ENCODE measurements around the gene SORBS1. TPM values are rescaled to one million over a fixed set of nuclear protein-coding genes. Genes with fewer than 3 reads are reported as not detected.
A peak's percentile ranks its signal among the peaks of the same experiment; 100 is the strongest.

Gene SORBS1
- total and polyA plus RNA-seq, 4 donors: 33.2 to 71.3 (median 44.1) TPM

GRCh38 chr10:95328013-95328412 is 233.2 kb downstream of the SORBS1 start:
- no peaks in the 10 kb centered on the region for H3K9me3 ChIP-seq (ENCODE audit: control insufficient read depth in 4 of 4, low read length in 3 of 4)
- TF ChIP-seq JUND (IDR thresholded peaks at IDR 0.05) (no peak), RXRA (IDR thresholded peaks at IDR 0.05) (no peak), EGR1 (IDR thresholded peaks at IDR 0.05; ENCODE audit: low read depth in 2 of 2) (no peak), HNF4A (conservative IDR thresholded peaks at IDR 0.05) (no peak), ZBTB33 (IDR thresholded peaks at IDR 0.05) (no peak), TAF1 (conservative IDR thresholded peaks at IDR 0.05) (no peak), YY1 (IDR thresholded peaks at IDR 0.05) (no peak), RAD21 (IDR thresholded peaks at IDR 0.05) (no peak), CTCF (IDR thresholded peaks at IDR 0.05; ENCODE audit: low read depth, low read length, missing input control) (no peak), HNF4G (IDR thresholded peaks at IDR 0.05) (no peak), REST (IDR thresholded peaks at IDR 0.05) (no peak), SP1 (IDR thresholded peaks at IDR 0.05) (no peak), GABPA (IDR thresholded peaks at IDR 0.05 in 1 of 2, conservative IDR thresholded peaks at IDR 0.05 in 1 of 2) (no peak)
- H3K4me3 ChIP-seq (ENCODE audit: low read depth in 1 of 3, low read length in 3 of 3): no peak overlapping the region
- no peak overlapping the region for H3K9ac ChIP-seq (ENCODE audit: low read depth in 1 of 2, low read length in 2 of 2)
- WGBS: 89% methylated on average over 3 of the region's 3 CpGs
- no peaks in the 10 kb centered on the region for H3K27me3 ChIP-seq (ENCODE audit: control insufficient read depth in 4 of 4, insufficient read depth in 4 of 4, low read length in 3 of 4)
- DNase-seq (ENCODE audit: low spot score): no peak
- H3K27ac ChIP-seq (ENCODE audit: low read depth in 1 of 2, low read length in 2 of 2): no peak overlapping the region
- peaks cover 0 to 4% (median 0%) of the 10 kb centered on the region in 4 donors for H3K36me3 ChIP-seq (ENCODE audit: control insufficient read depth in 4 of 4, insufficient read depth in 3 of 4, low read depth in 1 of 4, low read length in 3 of 4)
- peaks cover 0 to 25% (median 15%) of the 10 kb centered on the region in 4 donors for H3K4me1 ChIP-seq (ENCODE audit: control insufficient read depth in 4 of 4, insufficient read depth in 4 of 4, low read length in 3 of 4)

GRCh38 chr10:95327367-95327766 is 233.8 kb downstream of the SORBS1 start:
- Histone ChIP-seq H3K27ac (ENCODE audit: low read depth in 1 of 2, low read length in 2 of 2) (no peak overlapping the region), H3K9ac (ENCODE audit: low read depth in 1 of 2, low read length in 2 of 2) (no peak overlapping the region), H3K27me3 (ENCODE audit: control insufficient read depth in 4 of 4, insufficient read depth in 4 of 4, low read length in 3 of 4) (no peaks in the 10 kb centered on the region), H3K4me3 (ENCODE audit: low read depth in 1 of 3, low read length in 3 of 3) (no peak overlapping the region), H3K9me3 (ENCODE audit: control insufficient read depth in 4 of 4, low read length in 3 of 4) (no peaks in the 10 kb centered on the region), H3K36me3 (ENCODE audit: control insufficient read depth in 4 of 4, insufficient read depth in 3 of 4, low read depth in 1 of 4, low read length in 3 of 4) (peaks cover 0 to 6% (median 5%) of the 10 kb centered on the region in 4 donors), H3K4me1 (ENCODE audit: control insufficient read depth in 4 of 4, insufficient read depth in 4 of 4, low read length in 3 of 4) (peaks cover 0 to 25% (median 15%) of the 10 kb centered on the region in 4 donors)
- TF ChIP-seq CTCF (IDR thresholded peaks at IDR 0.05; ENCODE audit: low read depth, low read length, missing input control) (peak; percentile 6), JUND (IDR thresholded peaks at IDR 0.05) (no peak), RAD21 (IDR thresholded peaks at IDR 0.05) (peak in 1 of 2 donors; percentile 23)
- no peak for DNase-seq (ENCODE audit: low spot score)
- 71% methylated on average over 5 of the region's 5 CpGs for WGBS

Measured in liver (tissue), 9 donors.